ENCODE measurements around the gene SMIM28. TPM values are rescaled to one million over a fixed set of nuclear protein-coding genes. Genes with fewer than 3 reads are reported as not detected.
A peak's percentile ranks its signal among the peaks of the same experiment; 100 is the strongest.

The SMIM28 gene
- total and polyA plus RNA-seq, 9 of the 15 experiments (the other 6 are each of a cell fraction or from before 2014, with no cell fraction given): not detected

- TF ChIP-seq HMGXB4 (CRISPR knock-in tag; IDR thresholded peaks at IDR 0.05) (peak; percentile 57; the same call in 1 of the 2 replicates), LARP7 (IDR thresholded peaks at IDR 0.05) (no peak), KLF10 (CRISPR knock-in tag; IDR thresholded peaks at IDR 0.05) (no peak), NFYB (IDR thresholded peaks at IDR 0.05; ENCODE audit: extremely low read depth, insufficient read length) (no peak), RCOR1 (IDR thresholded peaks at IDR 0.05; ENCODE audit: borderline replicate concordance in 1 of 2, low read depth in 2 of 2, low read length in 2 of 2) (peak in 1 of 2 experiments; percentile 70; a peak in 1 of 4 replicates), IFI16 (CRISPR knock-in tag; IDR thresholded peaks at IDR 0.05) (no peak), POLR2AphosphoS5 (IDR thresholded peaks at IDR 0.05; ENCODE audit: control insufficient read depth, insufficient read depth, low read depth, low read length) (peak; percentile 62; the same call in 1 of the 2 replicates), ESRRA (IDR thresholded peaks at IDR 0.05; ENCODE audit: borderline replicate concordance, low read depth) (peak; percentile 69; the same call in 1 of the 2 replicates), FUS (optimal IDR thresholded peaks at IDR 0.05; ENCODE audit: low read depth, low read length) (no peak), SPI1 (IDR thresholded peaks at IDR 0.05; ENCODE audit: borderline replicate concordance, low read depth, low read length) (peak; percentile 90), ILK (tag; IDR thresholded peaks at IDR 0.05; ENCODE audit: borderline replicate concordance, low read depth) (no peak), NELFE (IDR thresholded peaks at IDR 0.05; ENCODE audit: insufficient read depth, insufficient read length) (no peak), TGIF2 (CRISPR knock-in tag; IDR thresholded peaks at IDR 0.05) (no peak), EP300 (IDR thresholded peaks at IDR 0.05; ENCODE audit: low read length) (peak; percentile 45; the same call in 1 of the 2 replicates), SP1 (CRISPR knock-in tag; IDR thresholded peaks at IDR 0.05) (peak; percentile 79)
- TF ChIP-seq, protein P1, sequence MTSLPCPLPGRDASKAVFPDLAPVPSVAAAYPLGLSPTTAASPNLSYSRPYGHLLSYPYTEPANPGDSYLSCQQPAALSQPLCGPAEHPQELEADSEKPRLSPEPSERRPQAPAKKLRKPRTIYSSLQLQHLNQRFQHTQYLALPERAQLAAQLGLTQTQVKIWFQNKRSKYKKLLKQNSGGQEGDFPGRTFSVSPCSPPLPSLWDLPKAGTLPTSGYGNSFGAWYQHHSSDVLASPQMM (CRISPR knock-in tag; IDR thresholded peaks at IDR 0.05): no peak
- TF ChIP-seq, protein P2, sequence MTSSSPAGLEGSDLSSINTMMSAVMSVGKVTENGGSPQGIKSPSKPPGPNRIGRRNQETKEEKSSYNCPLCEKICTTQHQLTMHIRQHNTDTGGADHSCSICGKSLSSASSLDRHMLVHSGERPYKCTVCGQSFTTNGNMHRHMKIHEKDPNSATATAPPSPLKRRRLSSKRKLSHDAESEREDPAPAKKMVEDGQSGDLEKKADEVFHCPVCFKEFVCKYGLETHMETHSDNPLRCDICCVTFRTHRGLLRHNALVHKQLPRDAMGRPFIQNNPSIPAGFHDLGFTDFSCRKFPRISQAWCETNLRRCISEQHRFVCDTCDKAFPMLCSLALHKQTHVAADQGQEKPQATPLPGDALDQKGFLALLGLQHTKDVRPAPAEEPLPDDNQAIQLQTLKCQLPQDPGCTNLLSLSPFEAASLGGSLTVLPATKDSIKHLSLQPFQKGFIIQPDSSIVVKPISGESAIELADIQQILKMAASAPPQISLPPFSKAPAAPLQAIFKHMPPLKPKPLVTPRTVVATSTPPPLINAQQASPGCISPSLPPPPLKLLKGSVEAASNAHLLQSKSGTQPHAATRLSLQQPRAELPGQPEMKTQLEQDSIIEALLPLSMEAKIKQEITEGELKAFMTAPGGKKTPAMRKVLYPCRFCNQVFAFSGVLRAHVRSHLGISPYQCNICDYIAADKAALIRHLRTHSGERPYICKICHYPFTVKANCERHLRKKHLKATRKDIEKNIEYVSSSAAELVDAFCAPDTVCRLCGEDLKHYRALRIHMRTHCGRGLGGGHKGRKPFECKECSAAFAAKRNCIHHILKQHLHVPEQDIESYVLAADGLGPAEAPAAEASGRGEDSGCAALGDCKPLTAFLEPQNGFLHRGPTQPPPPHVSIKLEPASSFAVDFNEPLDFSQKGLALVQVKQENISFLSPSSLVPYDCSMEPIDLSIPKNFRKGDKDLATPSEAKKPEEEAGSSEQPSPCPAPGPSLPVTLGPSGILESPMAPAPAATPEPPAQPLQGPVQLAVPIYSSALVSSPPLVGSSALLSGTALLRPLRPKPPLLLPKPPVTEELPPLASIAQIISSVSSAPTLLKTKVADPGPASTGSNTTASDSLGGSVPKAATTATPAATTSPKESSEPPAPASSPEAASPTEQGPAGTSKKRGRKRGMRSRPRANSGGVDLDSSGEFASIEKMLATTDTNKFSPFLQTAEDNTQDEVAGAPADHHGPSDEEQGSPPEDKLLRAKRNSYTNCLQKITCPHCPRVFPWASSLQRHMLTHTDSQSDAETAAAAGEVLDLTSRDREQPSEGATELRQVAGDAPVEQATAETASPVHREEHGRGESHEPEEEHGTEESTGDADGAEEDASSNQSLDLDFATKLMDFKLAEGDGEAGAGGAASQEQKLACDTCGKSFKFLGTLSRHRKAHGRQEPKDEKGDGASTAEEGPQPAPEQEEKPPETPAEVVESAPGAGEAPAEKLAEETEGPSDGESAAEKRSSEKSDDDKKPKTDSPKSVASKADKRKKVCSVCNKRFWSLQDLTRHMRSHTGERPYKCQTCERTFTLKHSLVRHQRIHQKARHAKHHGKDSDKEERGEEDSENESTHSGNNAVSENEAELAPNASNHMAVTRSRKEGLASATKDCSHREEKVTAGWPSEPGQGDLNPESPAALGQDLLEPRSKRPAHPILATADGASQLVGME (CRISPR knock-in tag; IDR thresholded peaks at IDR 0.05): 0 out of 2 replicates have a peak, but pooled peaks have one; percentile 25
- TF ChIP-seq, protein P3, sequence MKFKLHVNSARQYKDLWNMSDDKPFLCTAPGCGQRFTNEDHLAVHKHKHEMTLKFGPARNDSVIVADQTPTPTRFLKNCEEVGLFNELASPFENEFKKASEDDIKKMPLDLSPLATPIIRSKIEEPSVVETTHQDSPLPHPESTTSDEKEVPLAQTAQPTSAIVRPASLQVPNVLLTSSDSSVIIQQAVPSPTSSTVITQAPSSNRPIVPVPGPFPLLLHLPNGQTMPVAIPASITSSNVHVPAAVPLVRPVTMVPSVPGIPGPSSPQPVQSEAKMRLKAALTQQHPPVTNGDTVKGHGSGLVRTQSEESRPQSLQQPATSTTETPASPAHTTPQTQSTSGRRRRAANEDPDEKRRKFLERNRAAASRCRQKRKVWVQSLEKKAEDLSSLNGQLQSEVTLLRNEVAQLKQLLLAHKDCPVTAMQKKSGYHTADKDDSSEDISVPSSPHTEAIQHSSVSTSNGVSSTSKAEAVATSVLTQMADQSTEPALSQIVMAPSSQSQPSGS (CRISPR knock-in tag; IDR thresholded peaks at IDR 0.05): no peak
These were observed 26.3 kb downstream of the SMIM28 start, which contains the start of gene HEBP2 (continued) for GRCh38 chr6:138403801-138404665.
